CD4-positive, CD25-positive, alpha-beta regulatory T cell (primary cell): ENCODE data around the gene BRD7. TPM values are rescaled to one million over a fixed set of nuclear protein-coding genes. Genes with fewer than 3 reads are reported as not detected.
A peak's percentile ranks its signal among the peaks of the same experiment; 100 is the strongest.

Experiments used
- ATAC-seq, 2 donors: fragments of 150-1000 bp; cut with Tn5 transposase; one replicate each; pipeline ENCODE4 v1.10.0; 2021; ENCODE audit warnings: low read depth in 2 of 2, moderate number of reproducible peaks in 2 of 2, moderate library complexity in 1 of 2
- DNase-seq, 3 donors: peaks; one replicate each; pipeline versions ENCODE4 v3.0.0 to v3.0.0-alpha.2; 2012 to 2022; ENCODE audit warnings: mixed read lengths in 1 of 3
- H3K27ac ChIP-seq: one replicate; pipeline ENCODE4 v1.7.0; 2013; ENCODE audit warnings: mild to moderate bottlenecking, low read length; ENCODE audit not compliant: insufficient read depth, poor library complexity, severe bottlenecking
- H3K27me3 ChIP-seq: one replicate; pipeline ENCODE4 v1.7.0; 2013; ENCODE audit warnings: low read length; ENCODE audit not compliant: control insufficient read depth, insufficient read depth
- H3K36me3 ChIP-seq: one replicate; pipeline ENCODE4 v1.7.0; 2013; ENCODE audit warnings: mild to moderate bottlenecking, low read length, moderate library complexity; ENCODE audit not compliant: control insufficient read depth, insufficient read depth
- H3K4me1 ChIP-seq: 2 replicates; pipeline ENCODE4 v1.7.0; 2013; ENCODE audit warnings: mild to moderate bottlenecking, low read length; ENCODE audit not compliant: insufficient read depth, control insufficient read depth, poor library complexity, severe bottlenecking
- H3K4me3 ChIP-seq: one replicate; pipeline ENCODE4 v1.7.0; 2013; ENCODE audit warnings: low read depth, mild to moderate bottlenecking, low read length, moderate library complexity
- H3K9me3 ChIP-seq, 2 experiments: 1 replicate in 1 of 2; 2 replicates in 1 of 2; pipeline ENCODE4 v1.7.0; 2013; ENCODE audit warnings: low read length in 2 of 2, mild to moderate bottlenecking in 1 of 2, moderate library complexity in 1 of 2; ENCODE audit not compliant: control insufficient read depth in 2 of 2
- H3K27ac Mint-ChIP-seq, 3 donors: one replicate each; pipeline ENCODE4 v1.8.0; 2020 to 2022; ENCODE audit warnings: mild to moderate bottlenecking in 3 of 3, mixed read lengths in 3 of 3, moderate library complexity in 2 of 3
- H3K27me3 Mint-ChIP-seq: one replicate; pipeline ENCODE4 v1.8.0; 2022; ENCODE audit warnings: mild to moderate bottlenecking, mixed read lengths
- H3K36me3 Mint-ChIP-seq: one replicate; pipeline ENCODE4 v1.8.0; 2020; ENCODE audit warnings: mixed read lengths
- H3K4me1 Mint-ChIP-seq, 4 donors: one replicate each; pipeline ENCODE4 v1.8.0; 2020 to 2022; ENCODE audit warnings: mixed read lengths in 4 of 4, mild to moderate bottlenecking in 1 of 4
- H3K4me3 Mint-ChIP-seq, 4 donors: one replicate each; pipeline ENCODE4 v1.8.0; 2020 to 2022; ENCODE audit warnings: mild to moderate bottlenecking in 4 of 4, mixed read lengths in 4 of 4, moderate library complexity in 3 of 4
- H3K9me3 Mint-ChIP-seq, 7 donors: one replicate each; pipeline ENCODE4 v1.8.0; 2020 to 2022; ENCODE audit warnings: mixed read lengths in 7 of 7, mild to moderate bottlenecking in 3 of 7, moderate library complexity in 2 of 7
- polyA plus RNA-seq, 4 donors: library from polyadenylated mRNA; unstranded; fragments of 300-500 nt; fragmentation: Illumina TruSeq; gene quantifications; one replicate each; pipeline ENCODE4 v1.2.3, GENCODE V29; 2021
- total RNA-seq: library from RNA; stranded (reverse); gene quantifications from one replicate; pipeline ENCODE4 v1.2.3, GENCODE V29; 2022

The BRD7 gene
- total and polyA plus RNA-seq, 5 donors from 2014 or later = 23.3 to 88.6 (median 37.4) TPM

DNA sequence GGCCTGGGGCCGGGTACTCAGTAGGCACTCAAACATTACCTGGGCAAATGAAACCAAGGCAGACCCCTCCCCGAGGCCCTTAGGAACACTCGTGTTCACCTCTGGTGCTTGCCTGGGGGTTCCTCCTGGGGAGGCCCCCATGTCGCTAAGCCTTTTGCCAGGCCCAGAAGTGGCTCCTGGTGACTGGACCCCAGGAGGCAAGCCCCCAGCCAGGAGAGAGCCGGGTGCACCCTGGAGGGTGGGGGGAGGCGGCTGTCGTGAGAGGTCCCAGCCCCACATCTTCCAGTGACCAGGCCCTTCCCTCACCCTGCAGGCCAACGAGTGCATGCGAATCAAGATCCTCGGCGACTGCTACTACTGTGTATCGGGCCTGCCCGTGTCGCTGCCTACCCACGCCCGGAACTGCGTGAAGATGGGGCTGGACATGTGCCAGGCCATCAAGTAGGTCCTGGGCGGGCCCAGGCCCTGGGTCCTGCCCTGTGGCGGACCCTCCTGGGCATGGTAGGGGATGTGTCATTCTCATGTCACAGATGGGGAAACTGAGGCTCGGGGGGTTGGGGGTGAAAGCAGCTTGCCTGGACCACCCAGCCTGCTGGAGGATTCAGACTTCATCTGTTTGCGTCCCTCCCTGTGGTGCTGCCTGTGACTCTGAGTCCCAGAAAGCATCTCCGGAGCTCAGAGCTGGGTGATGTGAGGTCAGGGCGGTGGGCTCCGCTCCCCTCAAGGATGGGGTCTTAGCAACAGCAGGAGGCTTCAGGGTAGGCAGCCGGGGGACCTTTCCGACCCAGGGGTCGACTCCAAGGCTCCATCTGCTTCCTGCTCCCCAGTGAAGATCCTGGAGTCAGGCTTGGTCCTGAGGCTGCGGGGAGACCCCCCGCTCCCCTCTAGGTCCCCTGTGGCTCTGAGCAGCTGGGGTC, 69.9 kb downstream of the BRD7 start:
- H3K4me3 ChIP-seq = no peak overlapping the region
- H3K4me1 Mint-ChIP-seq = peaks cover 0 to 5% (median 2%) of the 10 kb centered on the region in 4 donors
- DNase-seq (no peak), ATAC-seq (no peak)
- H3K27me3 ChIP-seq = no peaks in the 10 kb centered on the region
- no peaks in the 10 kb centered on the region for H3K4me1 ChIP-seq
- H3K36me3 Mint-ChIP-seq = peaks cover 8% of the 10 kb centered on the region
- no peak overlapping the region for H3K27ac ChIP-seq
- peaks cover 81% of the 10 kb centered on the region for H3K36me3 ChIP-seq
- peak overlapping the region in 2 of 3 donors; percentile 32 to 52 for H3K27ac Mint-ChIP-seq
- H3K4me3 Mint-ChIP-seq = no peak overlapping the region
- peaks cover 0 to 2% (median 0%) of the 10 kb centered on the region in 7 donors for H3K9me3 Mint-ChIP-seq
- no peaks in the 10 kb centered on the region for H3K9me3 ChIP-seq
- H3K27me3 Mint-ChIP-seq = no peaks in the 10 kb centered on the region

DNA sequence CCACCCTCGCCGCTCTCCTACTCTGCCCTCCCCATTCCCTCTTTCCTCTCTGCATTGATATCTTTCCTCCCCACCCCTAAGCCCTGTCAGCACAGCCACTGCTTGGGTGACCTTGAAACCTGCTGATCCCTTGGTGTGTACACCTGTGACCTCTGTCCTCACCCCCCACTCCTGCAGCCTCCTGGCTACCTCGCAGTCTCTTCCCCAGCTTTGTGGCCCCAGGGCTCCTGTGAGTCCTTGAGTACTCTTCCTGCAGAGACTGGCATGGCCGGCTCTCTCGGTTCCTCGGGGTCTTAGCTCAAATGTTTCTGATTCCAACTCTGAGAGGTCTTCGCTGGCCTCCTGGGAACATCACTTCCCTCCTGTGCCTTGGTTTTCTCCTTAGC, 70.7 kb downstream of the BRD7 start:
- no peak for ATAC-seq
- H3K27me3 ChIP-seq = no peaks in the 10 kb centered on the region
- H3K27ac ChIP-seq = no peak overlapping the region
- Mint-ChIP-seq H3K4me1 (peaks cover 0 to 5% (median 2%) of the 10 kb centered on the region in 4 donors), H3K27me3 (no peaks in the 10 kb centered on the region), H3K36me3 (peaks cover 9% of the 10 kb centered on the region), H3K27ac (peak overlapping the region in 2 of 3 donors; percentile 32 to 92), H3K9me3 (peaks cover 0 to 2% (median 0%) of the 10 kb centered on the region in 7 donors), H3K4me3 (no peak overlapping the region)
- H3K9me3 ChIP-seq = no peaks in the 10 kb centered on the region
- H3K4me1 ChIP-seq = no peaks in the 10 kb centered on the region
- no peak overlapping the region for H3K4me3 ChIP-seq
- peaks cover 86% of the 10 kb centered on the region for H3K36me3 ChIP-seq
- DNase-seq = no peak

DNA sequence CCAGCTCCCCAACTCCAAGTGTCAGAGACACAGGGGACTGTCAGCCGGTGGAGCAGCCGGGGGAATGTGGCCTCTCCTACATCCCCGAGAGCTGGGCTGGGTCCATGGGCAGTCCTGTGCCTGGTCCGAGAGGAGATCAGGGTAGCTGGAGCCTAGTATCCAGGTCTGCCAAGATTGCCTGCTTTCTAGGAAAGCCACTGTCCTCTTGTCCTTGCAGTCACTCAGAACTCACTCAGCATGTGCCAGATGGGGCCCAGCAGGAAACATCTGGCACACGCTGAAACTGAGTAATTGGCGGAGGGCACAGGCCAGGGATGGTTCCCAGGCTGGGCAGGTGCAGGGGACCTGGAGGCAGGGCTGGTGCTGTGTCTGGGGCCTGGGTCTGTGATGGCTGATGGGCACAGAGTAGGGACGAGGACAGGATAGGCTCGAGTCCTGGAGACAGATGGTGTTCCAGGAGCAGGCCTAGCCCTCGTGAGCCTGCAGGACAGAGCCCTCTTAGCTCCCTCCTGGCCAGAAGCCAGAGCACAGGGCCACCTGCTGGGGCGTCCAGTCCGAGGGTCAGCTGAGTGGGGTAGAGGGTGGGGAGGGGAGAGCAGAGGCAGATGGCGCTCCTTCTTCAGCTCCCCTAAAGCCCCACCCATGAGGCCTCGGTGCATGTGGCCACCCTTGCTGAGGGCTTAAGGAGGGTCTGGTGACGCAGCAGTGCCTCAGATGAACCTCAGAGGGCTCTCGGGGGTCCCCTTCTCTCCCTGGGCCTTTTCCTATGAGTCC, 71.3 kb downstream of the BRD7 start:
- peaks cover 0 to 5% (median 2%) of the 10 kb centered on the region in 4 donors for H3K4me1 Mint-ChIP-seq
- H3K27me3 ChIP-seq = no peaks in the 10 kb centered on the region
- no peak overlapping the region for H3K4me3 Mint-ChIP-seq
- H3K4me1 ChIP-seq = no peaks in the 10 kb centered on the region
- H3K9me3 ChIP-seq = no peaks in the 10 kb centered on the region
- no peak overlapping the region for H3K4me3 ChIP-seq
- no peak overlapping the region for H3K27ac ChIP-seq
- DNase-seq (no peak), ATAC-seq (no peak)
- no peak overlapping the region for H3K27ac Mint-ChIP-seq
- H3K36me3 ChIP-seq = peaks cover 86% of the 10 kb centered on the region
- H3K27me3 Mint-ChIP-seq = no peaks in the 10 kb centered on the region
- peaks cover 0 to 2% (median 0%) of the 10 kb centered on the region in 7 donors for H3K9me3 Mint-ChIP-seq
- peaks cover 9% of the 10 kb centered on the region for H3K36me3 Mint-ChIP-seq

DNA sequence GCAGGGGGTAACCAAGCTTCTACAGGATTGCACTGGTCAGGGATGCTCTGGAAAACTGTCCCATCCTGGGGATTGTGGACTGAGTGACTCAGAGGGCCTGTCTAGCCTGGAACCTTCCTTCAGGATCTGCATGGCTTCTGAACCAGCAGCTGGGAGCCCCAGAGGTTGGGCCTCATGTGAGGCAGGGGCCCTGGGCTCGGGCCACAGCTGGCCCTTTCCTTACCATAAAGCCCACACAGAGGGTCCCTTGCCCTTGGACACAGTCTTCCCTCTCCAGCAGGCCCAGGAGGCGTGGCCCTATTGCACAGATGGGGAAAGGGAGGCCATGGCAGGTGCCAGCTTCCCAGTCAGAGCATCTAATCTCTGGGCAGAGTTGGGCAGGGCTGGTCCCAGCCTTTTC, 72.0 kb downstream of the BRD7 start:
- no peak for ATAC-seq
- Mint-ChIP-seq H3K27me3 (no peaks in the 10 kb centered on the region), H3K4me1 (peaks cover 0 to 5% (median 2%) of the 10 kb centered on the region in 4 donors), H3K9me3 (peaks cover 0 to 2% (median 0%) of the 10 kb centered on the region in 7 donors), H3K4me3 (no peak overlapping the region), H3K36me3 (peaks cover 9% of the 10 kb centered on the region), H3K27ac (peak overlapping the region in 1 of 3 donors; percentile 54)
- Histone ChIP-seq H3K9me3 (no peaks in the 10 kb centered on the region), H3K27me3 (no peaks in the 10 kb centered on the region), H3K4me1 (no peaks in the 10 kb centered on the region), H3K4me3 (no peak overlapping the region), H3K36me3 (peaks cover 92% of the 10 kb centered on the region), H3K27ac (no peak overlapping the region)
- no peak for DNase-seq

DNA sequence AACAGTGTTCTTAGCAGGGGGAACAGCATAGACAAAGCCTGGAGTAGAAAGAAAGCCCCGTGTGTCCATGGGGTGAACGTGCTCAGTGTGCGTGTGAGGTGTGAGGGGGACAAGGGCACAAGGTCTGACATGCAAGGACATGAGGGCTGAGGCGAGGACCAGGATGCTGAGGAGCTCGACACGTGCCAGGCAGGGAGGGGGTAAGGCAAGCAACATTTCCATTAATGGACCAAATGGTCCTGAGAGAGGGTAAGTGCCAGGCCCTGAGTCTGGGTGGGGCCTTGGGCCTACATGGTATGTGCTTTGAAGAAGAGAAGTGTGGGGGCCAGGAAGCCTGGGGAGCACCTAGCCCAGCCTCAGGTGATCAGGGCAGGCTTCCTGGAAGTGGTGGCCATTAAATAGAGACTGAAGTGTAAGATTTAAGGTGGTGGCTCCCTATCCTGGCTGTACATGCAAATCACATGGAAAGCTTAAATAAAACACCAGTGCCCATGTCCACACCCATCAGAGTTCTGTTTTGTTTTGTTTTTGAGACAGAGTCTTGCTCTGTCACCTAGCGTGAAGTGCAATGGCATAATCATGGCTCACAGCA, 73.2 kb downstream of the BRD7 start:
- Histone ChIP-seq H3K27me3 (no peaks in the 10 kb centered on the region), H3K36me3 (peaks cover 91% of the 10 kb centered on the region), H3K4me1 (no peaks in the 10 kb centered on the region), H3K9me3 (no peaks in the 10 kb centered on the region), H3K4me3 (no peak overlapping the region), H3K27ac (no peak overlapping the region)
- H3K27me3 Mint-ChIP-seq = no peaks in the 10 kb centered on the region
- H3K9me3 Mint-ChIP-seq = peaks cover 0 to 2% (median 0%) of the 10 kb centered on the region in 7 donors
- ATAC-seq = no peak
- peaks cover 0 to 5% (median 2%) of the 10 kb centered on the region in 4 donors for H3K4me1 Mint-ChIP-seq
- peak overlapping the region in 2 of 3 donors; percentile 68 to 72 for H3K27ac Mint-ChIP-seq
- no peak for DNase-seq
- no peak overlapping the region for H3K4me3 Mint-ChIP-seq
- peaks cover 9% of the 10 kb centered on the region for H3K36me3 Mint-ChIP-seq

DNA sequence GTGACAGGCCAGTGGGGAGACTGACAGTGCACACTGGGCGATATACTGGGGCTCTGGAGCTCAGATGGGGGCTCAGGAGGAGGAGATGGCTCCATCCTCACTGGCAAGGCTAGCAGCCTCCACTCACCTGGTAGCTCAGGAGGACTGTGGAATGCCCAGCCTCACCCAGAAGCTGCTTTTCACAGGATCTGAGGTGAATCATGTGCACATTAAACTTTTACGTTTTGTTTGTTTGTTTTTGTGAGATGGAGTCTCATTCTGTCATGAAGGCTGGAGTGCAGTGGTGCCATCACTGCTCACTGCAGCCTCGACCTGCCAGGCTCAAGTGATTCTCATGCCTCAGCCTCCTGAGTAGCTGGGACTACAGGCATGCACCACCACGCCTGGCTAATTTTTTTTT, 73.8 kb downstream of the BRD7 start:
- Histone ChIP-seq H3K4me1 (no peaks in the 10 kb centered on the region), H3K27me3 (no peaks in the 10 kb centered on the region), H3K36me3 (peaks cover 93% of the 10 kb centered on the region), H3K27ac (no peak overlapping the region), H3K4me3 (no peak overlapping the region), H3K9me3 (no peaks in the 10 kb centered on the region)
- Mint-ChIP-seq H3K36me3 (peaks cover 9% of the 10 kb centered on the region), H3K27ac (no peak overlapping the region), H3K4me3 (no peak overlapping the region), H3K4me1 (peaks cover 0 to 5% (median 2%) of the 10 kb centered on the region in 4 donors), H3K27me3 (no peaks in the 10 kb centered on the region), H3K9me3 (peaks cover 0 to 2% (median 0%) of the 10 kb centered on the region in 7 donors)
- no peak for DNase-seq
- ATAC-seq = no peak

DNA sequence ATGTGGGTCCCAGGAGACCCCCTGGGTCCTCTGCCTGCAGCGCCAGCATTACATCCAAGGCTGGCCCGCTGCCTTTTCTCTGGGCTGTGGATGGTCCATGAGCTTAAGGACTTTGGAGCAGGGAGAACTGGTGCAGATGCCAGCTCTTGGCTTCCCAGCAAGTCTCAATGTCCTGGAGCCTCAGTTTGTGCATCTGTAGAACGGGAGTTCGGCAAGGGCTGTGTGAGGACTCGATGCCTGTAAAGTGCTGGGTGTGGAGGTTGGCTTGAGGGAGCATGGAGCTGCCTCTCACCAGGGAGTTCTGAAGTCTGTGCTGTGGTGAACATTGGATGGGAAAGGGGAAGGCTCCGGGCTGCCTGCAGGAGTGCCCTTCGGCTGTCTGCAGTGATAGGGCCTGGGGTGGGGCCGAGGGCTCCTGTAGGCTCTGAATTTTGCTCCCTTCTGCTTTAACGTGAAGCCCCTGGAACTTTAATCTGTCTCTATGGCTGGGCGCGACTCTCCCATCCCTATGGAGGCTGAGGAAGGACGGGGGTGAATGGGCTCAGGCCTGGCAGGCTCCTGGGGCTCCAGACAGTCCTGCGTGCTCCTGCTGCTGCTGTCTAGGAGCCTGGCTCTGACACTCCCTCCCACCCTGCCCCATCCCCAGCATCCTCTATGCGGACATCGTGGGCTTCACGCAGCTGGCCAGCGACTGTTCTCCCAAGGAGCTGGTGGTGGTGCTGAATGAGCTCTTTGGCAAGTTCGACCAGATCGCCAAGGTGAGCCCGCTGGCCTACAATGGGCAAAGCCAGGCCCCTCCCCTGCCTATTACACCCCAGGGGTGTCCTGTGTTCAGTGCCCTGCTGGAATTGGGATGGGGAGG, 74.6 kb downstream of the BRD7 start:
- no peaks in the 10 kb centered on the region for H3K27me3 ChIP-seq
- Mint-ChIP-seq H3K36me3 (peaks cover 9% of the 10 kb centered on the region), H3K9me3 (peaks cover 0 to 2% (median 0%) of the 10 kb centered on the region in 7 donors), H3K4me3 (no peak overlapping the region), H3K4me1 (peaks cover 0 to 5% (median 2%) of the 10 kb centered on the region in 4 donors), H3K27ac (peak overlapping the region; percentile 49 to 77 (median 76)), H3K27me3 (no peaks in the 10 kb centered on the region)
- DNase-seq (no peak), ATAC-seq (no peak)
- H3K36me3 ChIP-seq = peaks cover 91% of the 10 kb centered on the region
- H3K4me3 ChIP-seq = no peak overlapping the region
- H3K27ac ChIP-seq = no peak overlapping the region
- H3K4me1 ChIP-seq = no peaks in the 10 kb centered on the region
- no peaks in the 10 kb centered on the region for H3K9me3 ChIP-seq
